Measurements from ENCODE around the gene ATMIN.

Gene ATMIN

DNA sequence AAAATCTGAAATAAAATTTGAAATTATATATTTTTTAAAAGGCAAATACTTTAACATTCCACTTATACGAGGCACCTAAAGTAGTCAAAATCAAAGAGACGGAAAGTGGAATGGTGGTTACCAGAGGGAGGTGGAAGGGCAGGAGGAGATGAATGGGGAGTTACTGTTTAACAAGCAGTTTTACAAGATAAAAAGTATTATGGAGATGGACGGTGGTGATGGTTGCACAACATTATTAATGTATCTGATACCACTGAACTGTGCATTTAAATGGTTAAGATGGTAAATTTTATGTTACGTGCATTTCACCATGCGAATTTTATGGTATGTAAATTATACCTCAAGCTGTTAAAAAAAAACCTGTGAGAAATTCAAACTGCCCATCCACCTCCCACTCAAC lies 34.3 kb upstream of the ATMIN start:
- H3K27ac ChIP-seq (ENCODE audit: poor library complexity, severe bottlenecking) = no peak overlapping the region
- no peak for TF ChIP-seq CTCF (IDR thresholded peaks at IDR 0.05; ENCODE audit: poor library complexity, severe bottlenecking)
- no peak overlapping the region for H3K4me3 ChIP-seq (ENCODE audit: severe bottlenecking)
- DNase-seq (ENCODE audit: low spot score) (no peak), ATAC-seq (ENCODE audit: low read depth) (no peak)
- no peaks in the 10 kb centered on the region for H3K9me3 ChIP-seq (ENCODE audit: severe bottlenecking)
- H3K4me1 ChIP-seq (ENCODE audit: insufficient read depth, poor library complexity, severe bottlenecking) = peaks cover 21% of the 10 kb centered on the region
- peaks cover 13% of the 10 kb centered on the region for H3K36me3 ChIP-seq (ENCODE audit: low read depth)
- no peaks in the 10 kb centered on the region for H3K27me3 ChIP-seq (ENCODE audit: insufficient read depth, poor library complexity, severe bottlenecking)

DNA sequence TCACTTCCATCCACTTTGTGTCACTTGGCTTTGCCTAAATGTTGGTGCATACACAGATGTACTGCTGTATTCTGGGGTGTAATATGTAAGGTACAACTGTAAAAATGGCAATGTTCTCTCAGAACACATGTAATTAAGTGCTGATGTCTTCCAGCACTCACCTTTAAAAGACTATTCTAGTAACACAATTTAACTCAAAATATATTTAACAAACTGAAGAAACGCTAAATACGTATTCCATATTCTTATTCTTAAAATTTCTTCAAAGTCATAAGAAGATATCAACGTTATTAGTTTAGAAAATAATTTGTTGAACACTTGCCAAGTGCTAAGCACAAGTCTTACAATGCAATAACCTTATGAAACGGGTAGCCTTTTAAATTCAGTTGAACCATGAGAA lies 32.6 kb upstream of the ATMIN start:
- ATAC-seq (ENCODE audit: low read depth) (no peak), DNase-seq (ENCODE audit: low spot score) (no peak)
- Histone ChIP-seq H3K27me3 (ENCODE audit: insufficient read depth, poor library complexity, severe bottlenecking) (no peaks in the 10 kb centered on the region), H3K36me3 (ENCODE audit: low read depth) (peaks cover 7% of the 10 kb centered on the region), H3K4me3 (ENCODE audit: severe bottlenecking) (no peak overlapping the region), H3K9me3 (ENCODE audit: severe bottlenecking) (no peaks in the 10 kb centered on the region), H3K27ac (ENCODE audit: poor library complexity, severe bottlenecking) (no peak overlapping the region), H3K4me1 (ENCODE audit: insufficient read depth, poor library complexity, severe bottlenecking) (peaks cover 12% of the 10 kb centered on the region)
- no peak for TF ChIP-seq CTCF (IDR thresholded peaks at IDR 0.05; ENCODE audit: poor library complexity, severe bottlenecking)

DNA sequence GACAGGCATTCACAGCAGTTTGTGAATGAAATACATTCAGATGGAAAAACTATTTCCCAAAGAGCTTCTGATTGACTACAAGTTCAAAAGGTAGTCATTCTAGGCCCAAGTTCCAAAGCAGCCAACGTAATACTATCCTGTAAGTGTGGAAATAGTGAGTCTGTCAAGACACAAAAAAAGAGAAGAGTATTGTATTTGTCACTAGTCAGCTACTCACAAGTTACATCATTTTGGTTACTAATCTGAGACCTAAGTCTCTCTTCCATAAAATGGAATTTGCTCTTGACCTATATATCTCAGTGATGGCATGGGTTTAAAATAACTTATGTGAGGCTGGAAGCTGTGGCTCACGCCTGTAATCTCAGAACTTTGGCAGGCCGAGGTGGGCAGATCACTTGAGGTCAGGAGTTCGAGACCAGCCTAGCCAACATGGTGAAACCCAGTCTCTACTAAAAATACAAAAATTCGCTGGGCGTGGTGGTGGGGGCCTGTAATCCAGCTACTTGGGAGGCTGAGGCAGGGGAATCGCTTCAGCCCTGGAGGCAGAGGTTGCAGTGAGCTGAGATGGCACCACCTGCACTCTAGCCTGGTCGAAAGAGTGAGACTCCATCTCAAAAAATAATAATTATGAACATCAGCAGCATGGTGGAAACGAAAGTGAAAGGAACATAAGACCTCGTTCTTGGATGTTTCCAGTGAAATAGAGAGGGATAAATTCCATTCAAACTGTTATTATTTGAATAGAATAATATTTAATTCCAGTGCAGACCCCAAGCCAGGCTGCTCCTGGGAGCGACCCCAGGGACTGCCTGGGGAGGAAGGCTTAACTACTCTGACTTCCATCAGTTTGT lies 31.8 kb upstream of the ATMIN start:
- DNase-seq (ENCODE audit: low spot score) = no peak
- Histone ChIP-seq H3K27me3 (ENCODE audit: insufficient read depth, poor library complexity, severe bottlenecking) (no peaks in the 10 kb centered on the region), H3K27ac (ENCODE audit: poor library complexity, severe bottlenecking) (no peak overlapping the region), H3K4me3 (ENCODE audit: severe bottlenecking) (peak overlapping the region; percentile 12), H3K36me3 (ENCODE audit: low read depth) (peaks cover 7% of the 10 kb centered on the region), H3K9me3 (ENCODE audit: severe bottlenecking) (no peaks in the 10 kb centered on the region), H3K4me1 (ENCODE audit: insufficient read depth, poor library complexity, severe bottlenecking) (peaks cover 15% of the 10 kb centered on the region)
- ATAC-seq (ENCODE audit: low read depth) = no peak
- no peak for TF ChIP-seq CTCF (IDR thresholded peaks at IDR 0.05; ENCODE audit: poor library complexity, severe bottlenecking)

DNA sequence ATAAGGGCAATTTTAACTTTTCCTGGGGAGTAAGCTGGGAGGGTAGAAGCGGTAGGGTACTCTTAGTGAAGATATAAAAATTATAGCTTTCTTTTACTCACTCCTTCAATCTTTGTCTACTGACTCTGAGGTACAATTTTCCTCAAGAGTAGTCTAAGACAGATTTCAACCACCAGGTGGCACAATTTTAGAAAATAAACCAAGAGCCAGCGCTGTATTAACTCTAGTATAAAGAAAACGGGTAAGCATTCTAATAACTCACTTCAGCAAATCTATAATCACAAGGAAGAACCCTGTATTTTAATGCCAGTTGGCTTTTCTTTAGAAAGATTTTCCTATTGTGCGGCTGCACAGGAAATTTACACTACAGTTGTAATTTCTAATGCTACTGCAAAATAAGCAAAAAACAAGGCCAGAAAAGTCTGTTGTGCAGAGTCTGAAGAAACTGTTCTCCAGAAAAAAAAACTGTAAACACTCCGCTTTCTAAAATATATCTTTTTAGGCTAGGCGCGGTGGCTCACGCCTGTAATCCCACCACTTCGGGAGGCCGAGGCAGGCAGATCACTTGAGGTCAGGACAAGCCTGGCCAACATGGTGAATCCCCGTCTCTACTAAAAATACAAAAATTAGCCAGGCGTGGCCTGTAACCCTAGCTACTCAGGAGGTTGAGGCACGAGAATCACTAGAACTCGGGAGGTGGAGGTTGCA lies 30.8 kb upstream of the ATMIN start:
- H3K27ac ChIP-seq (ENCODE audit: poor library complexity, severe bottlenecking) = no peak overlapping the region

More for the DNA sequence above, 30.8 kb upstream of the ATMIN start:
- H3K27me3 ChIP-seq (ENCODE audit: insufficient read depth, poor library complexity, severe bottlenecking) = no peaks in the 10 kb centered on the region
- peak; percentile 88 for TF ChIP-seq CTCF (IDR thresholded peaks at IDR 0.05; ENCODE audit: poor library complexity, severe bottlenecking)
- peaks cover 15% of the 10 kb centered on the region for H3K4me1 ChIP-seq (ENCODE audit: insufficient read depth, poor library complexity, severe bottlenecking)
- H3K4me3 ChIP-seq (ENCODE audit: severe bottlenecking) = peak overlapping the region; percentile 12
- H3K9me3 ChIP-seq (ENCODE audit: severe bottlenecking) = no peaks in the 10 kb centered on the region
- ATAC-seq (ENCODE audit: low read depth) (no peak), DNase-seq (ENCODE audit: low spot score) (no peak)
- peaks cover 15% of the 10 kb centered on the region for H3K36me3 ChIP-seq (ENCODE audit: low read depth)

Data from RWPE2 (cell line).